ENCODE data around the gene RGS6.

DNA sequence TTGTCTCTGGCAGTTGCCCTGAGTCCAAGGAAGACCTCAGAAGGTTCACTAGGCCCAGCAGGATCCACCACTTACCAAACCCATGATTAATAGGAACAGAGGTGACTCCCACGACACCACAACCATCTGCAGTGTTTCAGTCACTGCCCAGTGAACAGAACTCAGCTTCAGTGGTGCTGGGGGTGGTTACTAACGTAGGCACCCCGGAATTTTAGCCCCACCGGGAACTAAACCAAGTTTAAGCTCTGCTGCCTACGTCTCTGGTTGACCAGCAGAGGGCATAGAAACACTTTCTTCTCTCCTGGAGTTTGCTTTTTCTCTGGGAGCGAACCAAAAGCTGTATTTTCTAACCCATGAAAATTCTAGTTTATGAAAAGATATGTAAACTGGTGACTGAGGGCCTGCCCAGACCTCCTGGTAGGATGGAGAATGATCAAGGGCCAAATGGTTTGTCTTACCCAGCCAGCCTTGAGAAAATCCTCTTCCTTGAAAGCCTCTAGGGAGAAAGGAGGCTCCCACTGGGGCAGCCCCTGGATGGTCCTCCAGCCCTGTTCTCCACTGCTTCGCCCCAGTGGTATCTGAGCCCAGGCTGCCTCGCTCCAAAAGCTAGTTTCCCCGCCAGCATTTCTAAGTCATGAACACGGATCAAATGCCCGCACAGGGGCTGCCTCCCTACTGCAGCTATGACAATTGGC, 581.9 kb downstream of the RGS6 start:
- TF ChIP-seq, protein P1, sequence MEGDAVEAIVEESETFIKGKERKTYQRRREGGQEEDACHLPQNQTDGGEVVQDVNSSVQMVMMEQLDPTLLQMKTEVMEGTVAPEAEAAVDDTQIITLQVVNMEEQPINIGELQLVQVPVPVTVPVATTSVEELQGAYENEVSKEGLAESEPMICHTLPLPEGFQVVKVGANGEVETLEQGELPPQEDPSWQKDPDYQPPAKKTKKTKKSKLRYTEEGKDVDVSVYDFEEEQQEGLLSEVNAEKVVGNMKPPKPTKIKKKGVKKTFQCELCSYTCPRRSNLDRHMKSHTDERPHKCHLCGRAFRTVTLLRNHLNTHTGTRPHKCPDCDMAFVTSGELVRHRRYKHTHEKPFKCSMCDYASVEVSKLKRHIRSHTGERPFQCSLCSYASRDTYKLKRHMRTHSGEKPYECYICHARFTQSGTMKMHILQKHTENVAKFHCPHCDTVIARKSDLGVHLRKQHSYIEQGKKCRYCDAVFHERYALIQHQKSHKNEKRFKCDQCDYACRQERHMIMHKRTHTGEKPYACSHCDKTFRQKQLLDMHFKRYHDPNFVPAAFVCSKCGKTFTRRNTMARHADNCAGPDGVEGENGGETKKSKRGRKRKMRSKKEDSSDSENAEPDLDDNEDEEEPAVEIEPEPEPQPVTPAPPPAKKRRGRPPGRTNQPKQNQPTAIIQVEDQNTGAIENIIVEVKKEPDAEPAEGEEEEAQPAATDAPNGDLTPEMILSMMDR (IDR thresholded peaks at IDR 0.05), result peak; percentile 15 to 39 (median 34)
- TF ChIP-seq POLR2AphosphoS5 (IDR thresholded peaks at IDR 0.05) (no peak), POLR2A (IDR thresholded peaks at IDR 0.05) (no peak), EP300 (IDR thresholded peaks at IDR 0.05) (no peak)
